ENCODE measurements around the gene RPRD1A.
"Not testable (repeated sequence)": the region's sequence is repeated elsewhere in the genome, so short reads cannot be mapped to it uniquely, and the experiment has no call there.

The RPRD1A gene

DNA sequence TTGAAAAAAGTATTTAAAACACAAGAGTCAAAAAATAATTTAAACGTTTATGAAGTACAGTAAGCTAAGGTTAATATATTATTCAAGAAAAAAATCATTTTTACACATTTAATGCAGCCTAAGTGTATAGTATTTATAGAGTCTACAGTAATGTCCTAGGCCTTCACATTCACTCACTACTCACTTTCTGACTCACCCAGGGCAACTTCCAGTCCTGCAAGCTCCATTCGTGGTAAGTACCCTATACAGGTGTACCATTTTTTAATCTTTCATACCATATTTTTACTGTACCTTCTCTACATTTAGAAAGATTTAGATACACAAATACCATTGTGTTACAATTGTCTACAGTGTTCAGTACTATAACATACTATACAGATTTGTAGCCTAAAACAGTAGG, 20.9 kb upstream of the RPRD1A start:
- Histone ChIP-seq H3K4me3 (no peak overlapping the region), H3K27ac (no peak overlapping the region), H3K36me3 (ENCODE audit: insufficient read depth, low read length) (no peaks in the 10 kb centered on the region), H3K9me3 (ENCODE audit: low read depth, low read length) (no peaks in the 10 kb centered on the region), H3K9ac (ENCODE audit: insufficient read length) (no peak overlapping the region)
- TF ChIP-seq EZH2 (IDR thresholded peaks at IDR 0.05) (no peak), POLR2AphosphoS5 (IDR thresholded peaks at IDR 0.05; ENCODE audit: borderline replicate concordance, low read depth, low read length) (no peak)
- DNase-seq (ENCODE audit: low read depth, low spot score), result no peak

DNA sequence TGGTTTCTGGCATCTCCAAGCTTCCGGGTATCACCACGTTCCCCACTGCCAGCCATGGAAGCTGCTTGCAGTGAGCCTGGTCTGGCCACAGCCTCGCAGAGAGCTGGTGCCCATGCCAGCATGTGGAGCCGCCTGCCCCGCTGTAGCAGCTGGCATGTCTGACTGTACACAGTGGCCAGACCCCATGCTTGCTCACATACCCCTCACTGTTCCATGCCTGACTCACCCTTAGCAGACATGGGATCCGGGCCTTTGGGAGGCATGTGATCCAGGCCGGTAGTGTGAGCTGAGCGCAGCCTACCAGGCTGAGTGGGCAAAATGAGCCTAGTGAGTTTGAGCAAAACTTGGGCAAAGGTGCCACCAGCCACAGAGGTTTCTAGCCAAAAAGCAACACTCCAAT, 18.8 kb upstream of the RPRD1A start:
- no peaks in the 10 kb centered on the region for H3K9me3 ChIP-seq (ENCODE audit: low read depth, low read length)
- TF ChIP-seq FOXP2 (optimal IDR thresholded peaks at IDR 0.05; ENCODE audit: control extremely low read depth, extremely low read length, insufficient read depth) (no peak), EZH2 (IDR thresholded peaks at IDR 0.05) (no peak), POLR2AphosphoS5 (IDR thresholded peaks at IDR 0.05; ENCODE audit: borderline replicate concordance, low read depth, low read length) (no peak)
- H3K36me3 ChIP-seq (ENCODE audit: insufficient read depth, low read length), result no peaks in the 10 kb centered on the region
- no peak for DNase-seq (ENCODE audit: low read depth, low spot score)
- H3K4me3 ChIP-seq, result no peak overlapping the region
- no peak overlapping the region for H3K9ac ChIP-seq (ENCODE audit: insufficient read length)
- no peak overlapping the region for H3K27ac ChIP-seq

DNA sequence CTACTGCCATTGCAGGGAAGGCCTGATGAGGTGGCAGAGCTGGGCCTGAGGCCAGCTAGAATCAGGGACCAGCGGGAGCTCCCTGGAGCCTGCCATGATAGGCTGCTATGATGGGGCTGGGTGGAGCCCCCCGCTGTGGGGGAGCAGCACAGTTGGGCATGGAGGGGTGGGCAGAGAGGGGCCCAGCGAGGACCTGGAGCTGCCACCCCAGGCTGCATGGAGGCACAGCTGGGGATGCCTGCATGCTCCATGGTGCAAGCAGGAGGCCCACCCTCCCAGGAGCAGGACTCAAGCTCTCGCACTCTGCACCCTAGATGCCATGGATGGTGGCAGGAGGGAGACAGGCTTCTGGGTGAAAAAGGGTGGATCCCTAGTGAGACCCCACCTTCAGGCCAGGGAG, 17.8 kb upstream of the RPRD1A start:
- Histone ChIP-seq H3K4me3 (no peak overlapping the region), H3K9ac (ENCODE audit: insufficient read length) (no peak overlapping the region), H3K27ac (no peak overlapping the region), H3K36me3 (ENCODE audit: insufficient read depth, low read length) (no peaks in the 10 kb centered on the region), H3K9me3 (ENCODE audit: low read depth, low read length) (no peaks in the 10 kb centered on the region)
- DNase-seq (ENCODE audit: low read depth, low spot score), result no peak
- TF ChIP-seq POLR2AphosphoS5 (IDR thresholded peaks at IDR 0.05; ENCODE audit: borderline replicate concordance, low read depth, low read length), result no peak

DNA sequence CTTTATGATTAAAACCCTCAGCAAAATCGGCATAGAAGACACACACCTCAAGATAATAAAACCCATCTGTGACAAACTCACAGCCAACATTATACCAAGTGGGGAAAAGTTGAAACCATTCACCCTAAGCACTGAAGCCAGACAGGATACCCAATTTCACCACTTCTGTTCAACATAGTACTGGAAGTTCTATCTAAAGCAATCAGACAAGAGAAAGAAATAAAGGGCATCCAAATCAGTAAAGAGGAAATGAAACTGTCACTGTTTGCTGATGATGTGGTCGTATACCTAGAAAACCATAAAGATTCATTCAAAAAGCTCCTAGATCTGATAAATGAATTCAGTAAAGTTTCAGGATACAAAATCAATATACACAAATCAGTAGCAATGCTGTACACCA, 16.4 kb upstream of the RPRD1A start:
- Histone ChIP-seq H3K9me3 (ENCODE audit: low read depth, low read length) (no peaks in the 10 kb centered on the region), H3K9ac (ENCODE audit: insufficient read length) (no peak overlapping the region), H3K36me3 (ENCODE audit: insufficient read depth, low read length) (no peaks in the 10 kb centered on the region), H3K4me3 (no peak overlapping the region), H3K27ac (no peak overlapping the region)
- no peak for DNase-seq (ENCODE audit: low read depth, low spot score)
- TF ChIP-seq FOXP2 (optimal IDR thresholded peaks at IDR 0.05; ENCODE audit: control extremely low read depth, extremely low read length, insufficient read depth), result no peak
- no peak for TF ChIP-seq EZH2 (IDR thresholded peaks at IDR 0.05)
- no peak for TF ChIP-seq POLR2AphosphoS5 (IDR thresholded peaks at IDR 0.05; ENCODE audit: borderline replicate concordance, low read depth, low read length)

DNA sequence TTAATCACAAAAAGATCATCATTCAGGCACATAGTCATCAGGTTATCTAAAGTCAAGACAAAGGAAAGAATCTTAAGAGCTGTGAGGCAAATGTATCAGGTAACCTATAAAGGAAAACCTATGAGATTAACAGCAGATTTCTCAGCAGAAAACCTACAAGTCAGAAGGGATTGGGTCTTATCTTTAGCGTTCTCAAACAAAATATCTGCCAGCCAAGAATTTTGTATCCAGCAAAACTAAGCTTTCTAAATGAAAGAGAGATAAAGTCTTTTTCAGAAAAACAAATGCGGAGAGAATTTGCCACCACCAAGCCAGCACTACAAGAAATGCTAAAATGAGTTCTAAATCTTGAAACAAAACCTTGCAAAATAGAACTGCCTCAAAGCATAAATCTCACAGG, 13.8 kb upstream of the RPRD1A start:
- not testable (repeated sequence) for H3K36me3 ChIP-seq (ENCODE audit: insufficient read depth, low read length); H3K9me3 ChIP-seq (ENCODE audit: low read depth, low read length); DNase-seq (ENCODE audit: low read depth, low spot score)

DNA sequence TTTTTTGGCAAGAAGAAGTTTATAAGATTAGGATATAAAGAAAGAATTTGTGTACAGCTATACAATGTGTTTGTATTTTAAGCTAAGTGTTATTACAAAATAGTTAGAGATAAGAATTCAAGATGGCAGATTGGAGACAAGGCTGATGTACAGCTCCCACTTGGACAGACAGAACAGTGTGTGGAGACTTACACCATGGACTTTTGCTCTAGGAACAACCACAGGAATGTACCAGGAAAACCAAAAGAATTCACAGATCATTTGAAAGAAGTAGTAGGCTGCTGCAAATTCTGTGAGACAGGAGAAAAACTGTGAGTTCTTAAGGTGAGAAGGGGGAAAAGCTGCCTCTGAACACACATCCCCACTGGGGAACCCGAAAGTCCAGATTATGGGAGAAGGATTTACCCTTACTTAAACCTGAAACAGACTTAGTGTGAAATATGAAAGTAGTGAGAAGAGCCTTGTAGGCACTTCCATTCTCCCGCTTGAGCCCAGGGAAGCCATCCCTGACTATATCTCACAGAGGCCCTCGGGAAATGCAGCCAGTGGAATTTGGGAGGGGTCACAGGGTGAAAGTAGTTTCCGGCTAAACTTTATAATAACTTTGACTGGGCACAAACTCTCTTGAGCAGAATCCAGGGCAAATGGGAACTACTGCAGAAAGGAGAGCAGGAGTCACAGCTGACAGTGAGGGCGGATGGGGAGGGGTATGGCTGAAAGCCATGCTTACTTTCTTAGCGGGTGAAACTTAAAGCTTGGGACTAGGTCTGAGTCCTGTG, 11.6 kb upstream of the RPRD1A start:
- H3K4me3 ChIP-seq, result no peak overlapping the region
- H3K36me3 ChIP-seq (ENCODE audit: insufficient read depth, low read length), result no peaks in the 10 kb centered on the region
- no peak overlapping the region for H3K27ac ChIP-seq
- no peak for DNase-seq (ENCODE audit: low read depth, low spot score)
- H3K9me3 ChIP-seq (ENCODE audit: low read depth, low read length), result no peaks in the 10 kb centered on the region
- TF ChIP-seq POLR2AphosphoS5 (IDR thresholded peaks at IDR 0.05; ENCODE audit: borderline replicate concordance, low read depth, low read length) (no peak), FOXP2 (optimal IDR thresholded peaks at IDR 0.05; ENCODE audit: control extremely low read depth, extremely low read length, insufficient read depth) (no peak), EZH2 (IDR thresholded peaks at IDR 0.05) (no peak)
- H3K9ac ChIP-seq (ENCODE audit: insufficient read length), result no peak overlapping the region

More for the DNA sequence above, 13.8 kb upstream of the RPRD1A start:
- H3K4me3 ChIP-seq; H3K27ac ChIP-seq; H3K9ac ChIP-seq (ENCODE audit: insufficient read length): not testable (repeated sequence)

DNA sequence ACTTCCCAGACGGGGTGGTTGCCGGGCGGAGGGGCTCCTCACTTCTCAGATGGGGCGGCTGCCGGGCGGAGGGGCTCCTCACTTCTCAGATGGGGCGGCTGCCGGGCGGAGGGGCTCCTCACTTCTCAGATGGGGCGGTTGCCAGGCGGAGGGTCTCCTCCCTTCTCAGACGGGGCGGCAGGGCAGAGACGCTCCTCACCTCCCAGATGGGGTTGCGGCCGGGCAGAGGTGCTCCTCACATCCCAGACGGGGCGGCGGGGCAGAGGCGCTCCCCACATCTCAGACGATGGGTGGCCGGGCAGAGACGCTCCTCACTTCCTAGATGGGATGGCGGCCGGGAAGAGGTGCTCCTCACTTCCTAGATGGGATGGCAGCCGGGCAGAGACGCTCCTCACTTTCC, 10.4 kb upstream of the RPRD1A start:
- H3K36me3 ChIP-seq (ENCODE audit: insufficient read depth, low read length); H3K9me3 ChIP-seq (ENCODE audit: low read depth, low read length); DNase-seq (ENCODE audit: low read depth, low spot score); H3K27ac ChIP-seq; H3K4me3 ChIP-seq; H3K9ac ChIP-seq (ENCODE audit: insufficient read length): not testable (repeated sequence)

DNA sequence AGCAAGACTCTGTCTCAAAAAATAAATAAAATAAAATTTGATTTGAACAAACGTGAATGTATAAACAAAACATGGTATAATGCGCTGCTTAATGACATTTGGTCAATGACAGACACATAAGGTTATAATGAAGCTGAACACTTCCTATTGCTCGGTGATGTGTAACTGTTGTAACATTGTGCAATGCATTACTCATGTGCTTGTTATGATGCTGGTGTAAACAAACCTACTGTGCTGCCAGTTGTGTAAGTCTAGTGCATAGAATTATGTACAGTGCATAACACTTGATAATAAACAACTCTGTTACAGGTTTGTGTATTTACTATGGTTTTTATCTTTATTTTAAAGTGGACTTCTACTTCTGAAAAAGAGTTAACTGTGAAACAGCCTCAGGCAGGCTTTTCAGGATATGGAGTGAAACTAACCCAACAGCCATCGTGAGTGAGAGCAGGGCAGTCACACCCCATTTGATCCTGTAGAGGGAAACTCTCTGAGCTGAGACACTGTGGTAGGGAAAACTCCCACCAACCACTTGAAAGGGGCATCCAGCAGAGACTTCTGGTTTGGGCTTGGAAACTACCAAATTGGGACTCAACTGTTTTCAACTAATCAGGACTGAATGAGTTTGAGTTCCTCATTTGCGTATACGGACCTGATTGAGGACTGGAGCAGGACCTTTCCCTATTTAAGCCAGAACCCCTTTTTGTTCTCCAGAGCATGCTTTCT, 8.7 kb upstream of the RPRD1A start:
- Histone ChIP-seq H3K27ac (no peak overlapping the region), H3K9ac (ENCODE audit: insufficient read length) (no peak overlapping the region)
- no peak for DNase-seq (ENCODE audit: low read depth, low spot score)

DNA sequence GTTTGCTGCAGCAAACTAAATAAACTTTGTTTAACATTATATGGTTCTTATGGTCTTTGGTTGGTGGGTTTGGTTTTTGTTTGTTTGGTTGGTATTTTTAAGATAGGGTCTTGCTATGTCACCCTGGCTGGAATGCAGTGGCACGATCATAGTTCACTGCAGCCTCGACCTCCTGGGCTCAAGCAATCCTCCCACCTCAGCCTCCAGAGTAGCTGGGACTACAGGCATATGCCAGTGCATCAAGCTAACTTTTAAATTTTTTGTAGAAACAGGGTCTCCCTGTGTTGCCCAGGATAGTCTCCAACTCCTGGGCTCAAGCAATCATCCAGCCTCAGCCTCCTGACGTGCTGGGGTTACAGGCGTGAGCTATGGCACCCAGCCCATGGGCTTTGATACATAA, 7.1 kb upstream of the RPRD1A start:
- H3K36me3 ChIP-seq (ENCODE audit: insufficient read depth, low read length), result no peaks in the 10 kb centered on the region
- no peak for DNase-seq (ENCODE audit: low read depth, low spot score)
- no peaks in the 10 kb centered on the region for H3K9me3 ChIP-seq (ENCODE audit: low read depth, low read length)
- no peak overlapping the region for H3K27ac ChIP-seq
- TF ChIP-seq EZH2 (IDR thresholded peaks at IDR 0.05), result no peak
- TF ChIP-seq FOXP2 (optimal IDR thresholded peaks at IDR 0.05; ENCODE audit: control extremely low read depth, extremely low read length, insufficient read depth), result no peak
- H3K4me3 ChIP-seq, result no peak overlapping the region
- H3K9ac ChIP-seq (ENCODE audit: insufficient read length), result no peak overlapping the region

More for the DNA sequence above, 8.7 kb upstream of the RPRD1A start:
- H3K4me3 ChIP-seq, result no peak overlapping the region
- no peaks in the 10 kb centered on the region for H3K9me3 ChIP-seq (ENCODE audit: low read depth, low read length)
- TF ChIP-seq EZH2 (IDR thresholded peaks at IDR 0.05) (no peak), FOXP2 (optimal IDR thresholded peaks at IDR 0.05; ENCODE audit: control extremely low read depth, extremely low read length, insufficient read depth) (no peak), POLR2AphosphoS5 (IDR thresholded peaks at IDR 0.05; ENCODE audit: borderline replicate concordance, low read depth, low read length) (no peak)
- H3K36me3 ChIP-seq (ENCODE audit: insufficient read depth, low read length), result no peaks in the 10 kb centered on the region

Measured in SK-N-MC (cell line).